OCI-LY3 (cell line): Measurements from ENCODE around the gene FAM227B.
"Not testable (repeated sequence)": the region's sequence is repeated elsewhere in the genome, so short reads cannot be mapped to it uniquely, and the experiment has no call there.

Source experiments
- H2AFZ ChIP-seq: fragments of 200-600, 300-600 bp; shearing (Covaris generic); 2 replicates; pipeline ENCODE4 v1.6.0; 2014; ENCODE audit warnings: antibody characterized with exemption, low read depth, low read length
- H3K27ac ChIP-seq: fragments of 200-600, 300-600 bp; sonication (generic); 2 replicates; pipeline ENCODE4 v1.5.1; 2014; ENCODE audit warnings: mild to moderate bottlenecking, low read length, moderate library complexity, mixed read lengths
- H3K27me3 ChIP-seq: fragments of 200-600, 300-600 bp; sonication (generic); 2 replicates; pipeline ENCODE4 v1.6.1; 2014; ENCODE audit warnings: low read depth, low read length, mixed read lengths
- H3K36me3 ChIP-seq: fragments of 200-600, 300-600 bp; sonication (generic); replicated peaks from 2 replicates; pipeline ENCODE3; 2014; ENCODE audit warnings: low read depth, low read length, mixed read lengths
- H3K4me1 ChIP-seq: fragments of 300-600, 200-600 bp; sonication (generic); 2 replicates; pipeline ENCODE4 v1.6.1; 2014; ENCODE audit warnings: low read length, mixed read lengths
- H3K4me2 ChIP-seq: fragments of 200-600, 300-600 bp; sonication (generic); 2 replicates; pipeline ENCODE4 v1.6.1; 2014; ENCODE audit warnings: low read length, mixed read lengths
- H3K4me3 ChIP-seq: fragments of 300-600, 200-600 bp; sonication (generic); 2 replicates; pipeline ENCODE4 v1.5.1; 2014; ENCODE audit warnings: antibody characterized with exemption, mild to moderate bottlenecking, low read length, moderate library complexity
- H3K79me2 ChIP-seq: fragments of 300-600, 200-600 bp; shearing (Covaris generic); 2 replicates; pipeline ENCODE4 v1.6.1; 2014; ENCODE audit warnings: mild to moderate bottlenecking, low read length, mixed read lengths
- H3K9ac ChIP-seq: fragments of 300-600, 200-600 bp; shearing (Covaris generic); 2 replicates; pipeline ENCODE4 v1.6.0; 2014; ENCODE audit warnings: mild to moderate bottlenecking, low read length, moderate library complexity
- H3K9me3 ChIP-seq: fragments of 200-600, 300-600 bp; shearing (Covaris generic); 2 replicates; pipeline ENCODE4 v1.6.1; 2014; ENCODE audit warnings: low read length, mixed read lengths; ENCODE audit not compliant: insufficient read depth
- H4K20me1 ChIP-seq: fragments of 200-600, 300-600 bp; sonication (generic); 2 replicates; pipeline ENCODE4 v1.6.1; 2016; ENCODE audit warnings: low read length, mixed read lengths; ENCODE audit not compliant: insufficient read depth
- EZH2phosphoT487 ChIP-seq: fragments of 200-600 bp; shearing (Covaris generic); IDR thresholded peaks from 2 replicates; pipeline ENCODE4 v1.6.1; 2018; ENCODE audit warnings: antibody characterized with exemption, mixed run types, low read depth
- TF ChIP-seq, protein P1 (sequence below): fragments of 200-600, 300-600 bp; sonication (generic); IDR thresholded peaks from 2 replicates; pipeline ENCODE4 v1.5.1; 2014; ENCODE audit warnings: antibody characterized with exemption, low read length, low read depth

Gene FAM227B

DNA sequence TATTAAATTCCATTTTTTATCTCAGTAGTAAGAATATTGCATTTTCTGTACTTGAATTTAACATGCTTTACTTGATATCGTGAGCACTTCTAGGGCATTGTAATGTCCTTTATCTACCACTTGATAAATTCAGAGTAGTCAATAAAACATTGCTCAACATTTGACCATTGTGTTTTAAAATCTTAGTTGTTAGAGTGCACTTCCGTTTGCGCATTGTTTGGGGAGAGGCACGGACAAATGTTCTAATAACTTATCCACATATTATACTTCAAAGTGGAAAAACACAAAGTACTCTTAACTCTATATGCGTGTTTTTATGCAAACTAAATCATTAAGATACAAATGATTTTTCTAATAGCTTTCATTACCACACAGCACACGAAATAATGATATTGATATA is 419 bp downstream of the FAM227B start:
- peak overlapping the region; percentile 88 for H3K9ac ChIP-seq
- peak overlapping the region; percentile 69 for H3K27ac ChIP-seq
- H3K4me3 ChIP-seq: peak overlapping the region; percentile 97
- no peaks in the 10 kb centered on the region for H3K27me3 ChIP-seq
- TF ChIP-seq, protein P1, sequence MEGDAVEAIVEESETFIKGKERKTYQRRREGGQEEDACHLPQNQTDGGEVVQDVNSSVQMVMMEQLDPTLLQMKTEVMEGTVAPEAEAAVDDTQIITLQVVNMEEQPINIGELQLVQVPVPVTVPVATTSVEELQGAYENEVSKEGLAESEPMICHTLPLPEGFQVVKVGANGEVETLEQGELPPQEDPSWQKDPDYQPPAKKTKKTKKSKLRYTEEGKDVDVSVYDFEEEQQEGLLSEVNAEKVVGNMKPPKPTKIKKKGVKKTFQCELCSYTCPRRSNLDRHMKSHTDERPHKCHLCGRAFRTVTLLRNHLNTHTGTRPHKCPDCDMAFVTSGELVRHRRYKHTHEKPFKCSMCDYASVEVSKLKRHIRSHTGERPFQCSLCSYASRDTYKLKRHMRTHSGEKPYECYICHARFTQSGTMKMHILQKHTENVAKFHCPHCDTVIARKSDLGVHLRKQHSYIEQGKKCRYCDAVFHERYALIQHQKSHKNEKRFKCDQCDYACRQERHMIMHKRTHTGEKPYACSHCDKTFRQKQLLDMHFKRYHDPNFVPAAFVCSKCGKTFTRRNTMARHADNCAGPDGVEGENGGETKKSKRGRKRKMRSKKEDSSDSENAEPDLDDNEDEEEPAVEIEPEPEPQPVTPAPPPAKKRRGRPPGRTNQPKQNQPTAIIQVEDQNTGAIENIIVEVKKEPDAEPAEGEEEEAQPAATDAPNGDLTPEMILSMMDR: no peak
- TF ChIP-seq EZH2phosphoT487: no peak
- H3K9me3 ChIP-seq: 0 out of 2 replicates have a peak, but pooled peaks cover 5% of the 10 kb centered on the region
- H4K20me1 ChIP-seq: no peaks in the 10 kb centered on the region
- H3K36me3 ChIP-seq: peaks cover 25% of the 10 kb centered on the region
- peaks cover 21% of the 10 kb centered on the region for H3K79me2 ChIP-seq
- peak overlapping the region; percentile 83 for H3K4me2 ChIP-seq
- H2AFZ ChIP-seq: peak overlapping the region; percentile 100
- H3K4me1 ChIP-seq: peaks cover 10% of the 10 kb centered on the region; the same call in 1 of the 2 replicates

GRCh38 chr15:49619226-49619625 is 1.4 kb downstream of the FAM227B start:
- Histone ChIP-seq H3K4me1 (peaks cover 10% of the 10 kb centered on the region; the same call in 1 of the 2 replicates), H2AFZ (no peak overlapping the region), H3K27me3 (no peaks in the 10 kb centered on the region), H3K9me3 (no peaks in the 10 kb centered on the region), H3K27ac (no peak overlapping the region), H3K36me3 (peaks cover 18% of the 10 kb centered on the region), H4K20me1 (no peaks in the 10 kb centered on the region), H3K9ac (no peak overlapping the region), H3K79me2 (peaks cover 21% of the 10 kb centered on the region), H3K4me3 (no peak overlapping the region), H3K4me2 (no peak overlapping the region)
- TF ChIP-seq, protein P1: no peak
- no peak for TF ChIP-seq EZH2phosphoT487

GRCh38 chr15:49612240-49612639 is 8.4 kb downstream of the FAM227B start:
- H3K4me2 ChIP-seq, H3K9me3 ChIP-seq, H2AFZ ChIP-seq, H4K20me1 ChIP-seq, H3K27me3 ChIP-seq, H3K4me1 ChIP-seq, H3K27ac ChIP-seq, H3K36me3 ChIP-seq, H3K4me3 ChIP-seq, H3K79me2 ChIP-seq, H3K9ac ChIP-seq: not testable (repeated sequence)

DNA sequence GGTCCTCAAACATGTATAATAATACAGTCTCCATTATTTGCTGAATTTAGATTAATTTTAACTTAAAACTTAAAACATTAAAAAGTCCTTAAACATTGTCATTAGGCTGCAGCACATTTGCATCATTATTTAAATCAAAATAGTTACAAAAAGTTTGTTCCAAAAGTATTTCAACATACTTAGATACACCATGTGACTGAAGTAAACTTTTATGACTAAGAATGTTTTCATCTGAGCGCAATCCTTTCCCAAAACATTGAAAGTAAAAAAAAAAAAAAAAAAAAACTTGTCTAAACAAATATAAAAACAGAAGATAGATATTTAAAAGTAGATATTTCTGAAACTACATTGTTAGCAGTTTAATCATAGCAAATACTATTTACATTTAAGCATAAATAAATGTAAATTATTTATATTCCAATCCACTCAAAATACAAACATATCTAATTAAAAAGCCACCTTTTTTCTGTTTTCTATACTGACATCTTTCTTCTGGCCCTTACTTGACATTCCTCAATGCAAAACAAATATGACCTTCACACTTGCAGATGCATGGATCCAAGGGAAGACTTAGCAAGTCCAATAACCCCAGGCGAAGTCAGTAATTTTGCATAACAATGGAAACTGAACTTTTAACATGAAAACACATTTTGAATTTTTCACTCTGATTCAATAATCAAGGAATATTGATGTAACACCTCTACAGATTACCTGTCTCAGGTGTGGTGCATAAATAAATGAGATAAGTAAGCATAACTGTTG is 10.3 kb downstream of the FAM227B start:
- H3K79me2 ChIP-seq: no peaks in the 10 kb centered on the region
- H2AFZ ChIP-seq: no peak overlapping the region
- H3K36me3 ChIP-seq: no peaks in the 10 kb centered on the region
- no peak overlapping the region for H3K4me3 ChIP-seq
- H3K4me1 ChIP-seq: no peaks in the 10 kb centered on the region
- TF ChIP-seq EZH2phosphoT487: no peak
- TF ChIP-seq, protein P1: no peak
- no peak overlapping the region for H3K9ac ChIP-seq
- H4K20me1 ChIP-seq: no peaks in the 10 kb centered on the region
- no peak overlapping the region for H3K4me2 ChIP-seq
- H3K27ac ChIP-seq: no peak overlapping the region
- H3K27me3 ChIP-seq: no peaks in the 10 kb centered on the region
- no peaks in the 10 kb centered on the region for H3K9me3 ChIP-seq
